ENCODE results near the gene OBP2A. TPM values are rescaled to one million over a fixed set of nuclear protein-coding genes. Genes with fewer than 3 reads are reported as not detected.

OBP2A gene
- total RNA-seq, 1 experiment from 2014 or later = not detected

DNA sequence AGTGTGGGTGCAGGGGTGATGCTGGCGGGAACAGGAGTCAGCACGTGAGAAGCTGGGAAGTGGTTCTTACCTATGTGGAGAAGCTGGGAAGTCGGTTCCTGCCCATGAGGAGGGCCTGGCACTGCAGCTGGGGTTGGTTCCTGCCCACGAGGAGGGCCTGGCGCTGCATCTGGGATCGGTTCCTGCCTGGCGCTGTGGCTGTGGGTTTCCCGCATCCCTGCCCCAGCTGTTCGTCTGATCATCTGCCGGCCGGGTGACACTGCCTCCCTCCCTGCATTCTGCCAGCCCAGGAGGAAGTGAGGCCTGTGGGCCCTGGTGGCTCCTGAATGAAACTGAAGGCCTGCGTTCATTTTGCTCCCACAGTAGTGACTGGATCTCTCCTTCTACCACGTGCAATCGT, 5.1 kb downstream of the OBP2A start:
- no peak overlapping the region for H2BK5ac ChIP-seq (ENCODE audit: insufficient read length, low read length)
- no peak overlapping the region for H2AK5ac ChIP-seq (ENCODE audit: insufficient read length, low read length)
- no CpG with 5 or more reads among the region's 14 CpGs for WGBS (ENCODE audit: extremely low coverage, insufficient read length, low lambda C conversion rate)
- no peak overlapping the region for H4K8ac ChIP-seq (replicated peaks; ENCODE audit: insufficient read length, low read depth, low read length)
- H3K79me1 ChIP-seq (ENCODE audit: insufficient read depth, low read depth, low read length, poor library complexity, severe bottlenecking) = no peaks in the 10 kb centered on the region
- no peak overlapping the region for H3K4me3 Mint-ChIP-seq
- no peak overlapping the region for H4K91ac ChIP-seq (ENCODE audit: insufficient read length, low read depth, low read length)
- no peak overlapping the region for H3K27ac ChIP-seq (ENCODE audit: insufficient read length, low read depth, low read length)
- no peaks in the 10 kb centered on the region for H3K4me1 ChIP-seq (ENCODE audit: insufficient read depth, low read length)
- no peaks in the 10 kb centered on the region for H3K9me3 ChIP-seq (ENCODE audit: control insufficient read depth, low read depth, low read length)
- H4K20me1 ChIP-seq (ENCODE audit: control insufficient read depth, insufficient read depth, insufficient read length) = no peaks in the 10 kb centered on the region
- H3K56ac ChIP-seq (ENCODE audit: insufficient read length, low read depth, low read length) = no peak overlapping the region
- H2BK12ac ChIP-seq (ENCODE audit: insufficient read length, low read depth, low read length) = no peak overlapping the region
- no peak overlapping the region for H3K18ac ChIP-seq (ENCODE audit: insufficient read length, low read depth, low read length)
- no peak overlapping the region for H3K4ac ChIP-seq (ENCODE audit: low read depth, low read length)
- no peak overlapping the region for H2BK15ac ChIP-seq (ENCODE audit: low read depth, low read length)
- peaks cover 0 to 3% of the 10 kb centered on the region in 2 experiments; a peak in 1 of 5 replicates for H3K9me3 Mint-ChIP-seq
- no peak for DNase-seq
- H3K9ac ChIP-seq (ENCODE audit: extremely low read depth, insufficient read length, low read length) = no peak overlapping the region
- H2BK120ac ChIP-seq (ENCODE audit: low read depth, low read length, poor library complexity, severe bottlenecking) = no peak overlapping the region
- no peak overlapping the region for H3T11ph ChIP-seq (ENCODE audit: low read length)
- H3K23ac ChIP-seq (ENCODE audit: insufficient read length, low read depth, low read length) = no peak overlapping the region
- H3K79me2 ChIP-seq (ENCODE audit: insufficient read depth, low read length) = no peaks in the 10 kb centered on the region
- no peaks in the 10 kb centered on the region for H3K36me3 Mint-ChIP-seq (ENCODE audit: insufficient read depth in 1 of 3, low read depth in 3 of 3)
- peaks cover 4 to 7% of the 10 kb centered on the region in 2 experiments; a peak in 2 of 4 replicates for H3K4me1 Mint-ChIP-seq
- H3K27me3 Mint-ChIP-seq (ENCODE audit: low read depth) = peaks cover 4% of the 10 kb centered on the region; the same call in 1 of the 2 replicates
- no peak overlapping the region for H3K4me2 ChIP-seq (ENCODE audit: insufficient read depth, insufficient read length, low read length)
- TF ChIP-seq, protein P1, sequence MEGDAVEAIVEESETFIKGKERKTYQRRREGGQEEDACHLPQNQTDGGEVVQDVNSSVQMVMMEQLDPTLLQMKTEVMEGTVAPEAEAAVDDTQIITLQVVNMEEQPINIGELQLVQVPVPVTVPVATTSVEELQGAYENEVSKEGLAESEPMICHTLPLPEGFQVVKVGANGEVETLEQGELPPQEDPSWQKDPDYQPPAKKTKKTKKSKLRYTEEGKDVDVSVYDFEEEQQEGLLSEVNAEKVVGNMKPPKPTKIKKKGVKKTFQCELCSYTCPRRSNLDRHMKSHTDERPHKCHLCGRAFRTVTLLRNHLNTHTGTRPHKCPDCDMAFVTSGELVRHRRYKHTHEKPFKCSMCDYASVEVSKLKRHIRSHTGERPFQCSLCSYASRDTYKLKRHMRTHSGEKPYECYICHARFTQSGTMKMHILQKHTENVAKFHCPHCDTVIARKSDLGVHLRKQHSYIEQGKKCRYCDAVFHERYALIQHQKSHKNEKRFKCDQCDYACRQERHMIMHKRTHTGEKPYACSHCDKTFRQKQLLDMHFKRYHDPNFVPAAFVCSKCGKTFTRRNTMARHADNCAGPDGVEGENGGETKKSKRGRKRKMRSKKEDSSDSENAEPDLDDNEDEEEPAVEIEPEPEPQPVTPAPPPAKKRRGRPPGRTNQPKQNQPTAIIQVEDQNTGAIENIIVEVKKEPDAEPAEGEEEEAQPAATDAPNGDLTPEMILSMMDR (conservative IDR thresholded peaks at IDR 0.05) = no peak
- no peak overlapping the region; a peak in 1 of 7 replicates for H3K27ac Mint-ChIP-seq
- no peak overlapping the region for H3K14ac ChIP-seq (ENCODE audit: insufficient read depth, low read length)
- no peak overlapping the region for H4K5ac ChIP-seq (ENCODE audit: insufficient read length, low read depth, low read length)
- no peak overlapping the region for H2AFZ ChIP-seq (ENCODE audit: low read length)
- no peak overlapping the region for H2BK20ac ChIP-seq (ENCODE audit: low read depth, low read length, poor library complexity, severe bottlenecking)
- no peaks in the 10 kb centered on the region for H3K27me3 ChIP-seq (ENCODE audit: insufficient read depth, low read length)
- no peaks in the 10 kb centered on the region for H3K23me2 ChIP-seq (ENCODE audit: insufficient read length, low read depth, low read length, poor library complexity, severe bottlenecking)
